GM21360 (cell line): Measurements from ENCODE around the gene GNL2.
"Not testable (repeated sequence)": the region's sequence is repeated elsewhere in the genome, so short reads cannot be mapped to it uniquely, and the experiment has no call there.

Source experiments
- ATAC-seq: cut with Tn5 transposase; IDR thresholded peaks from one replicate; pipeline ENCODE4 v1.9.1; 2021; ENCODE audit warnings: mild to moderate bottlenecking, moderate library complexity; ENCODE audit not compliant: unreplicated experiment

The GNL2 gene

DNA sequence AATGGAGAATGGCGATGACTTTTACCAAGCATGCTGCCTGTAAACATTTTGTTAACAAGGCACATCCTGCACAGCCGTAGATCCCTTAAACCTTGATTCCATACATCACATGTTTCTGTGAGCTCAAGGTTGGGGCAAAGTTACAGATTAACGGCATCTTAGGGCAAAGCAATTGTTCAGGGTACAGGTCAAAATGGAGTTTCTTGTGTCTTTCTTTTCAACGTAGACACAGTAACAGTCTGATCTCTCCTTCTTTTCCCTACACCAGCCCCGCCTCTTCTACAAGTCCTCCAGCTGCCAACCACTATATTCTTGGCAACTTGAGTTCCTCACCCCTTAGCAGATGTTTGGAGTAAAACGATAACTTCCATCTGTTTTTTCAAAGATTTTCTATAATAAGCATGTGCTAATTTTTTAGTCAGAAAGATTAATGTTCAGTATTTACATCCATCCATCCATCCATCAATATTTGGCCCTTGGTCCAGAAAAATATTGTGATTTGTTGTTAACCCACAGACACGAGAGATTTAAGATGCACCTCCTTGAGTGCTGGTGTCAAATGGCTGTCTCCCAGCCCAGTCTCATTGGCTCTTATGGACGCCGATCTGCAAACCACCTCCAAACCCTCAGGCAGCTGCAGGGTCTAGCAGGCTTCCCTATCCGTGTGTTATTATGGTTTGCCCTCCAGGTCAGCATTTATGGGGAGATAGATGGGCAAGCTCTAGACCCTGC lies 35.2 kb downstream of the GNL2 start:
- ATAC-seq = no peak

DNA sequence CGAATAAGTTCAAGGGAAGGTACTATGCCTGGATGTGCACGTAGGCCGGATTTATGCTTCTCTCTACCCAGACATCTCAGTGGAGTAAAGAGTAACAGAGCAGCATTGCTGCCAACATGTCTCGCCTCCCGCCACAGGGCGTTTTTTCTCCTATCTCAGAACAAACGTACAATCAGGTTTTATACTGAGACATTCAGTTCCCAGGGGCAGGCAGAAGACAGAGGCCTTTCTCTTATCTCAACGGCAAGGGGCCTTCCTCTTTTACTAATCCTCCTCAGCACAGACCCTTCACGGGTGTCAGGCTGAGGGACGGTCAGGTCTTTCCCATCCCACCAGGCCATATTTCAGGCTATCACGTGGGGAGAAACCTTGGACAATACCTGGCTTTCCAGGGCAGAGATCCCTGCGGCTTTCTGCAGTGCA lies 35.8 kb downstream of the GNL2 start:
- ATAC-seq = not testable (repeated sequence)

DNA sequence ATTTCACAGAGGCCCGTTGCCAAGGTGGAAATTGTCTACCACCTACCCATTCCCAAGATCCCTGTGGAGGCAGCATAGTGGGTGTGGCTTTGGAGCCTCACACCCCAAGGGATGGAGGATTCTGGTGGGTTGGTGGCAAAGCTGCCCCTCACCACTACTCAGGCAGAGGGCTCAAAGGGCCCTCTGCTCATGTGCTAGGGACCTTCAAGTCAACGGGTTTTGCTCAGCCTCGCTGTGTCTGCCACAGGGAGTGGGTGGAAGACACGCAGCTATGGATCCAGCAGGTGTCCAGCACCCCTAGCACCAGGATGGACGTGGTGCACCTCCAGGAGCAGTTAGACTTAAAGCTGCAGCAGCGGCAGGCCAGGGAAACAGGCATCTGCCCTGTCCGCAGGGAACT lies 36.7 kb downstream of the GNL2 start:
- no peak for ATAC-seq

GRCh38 chr1:37558411-37558810 lies 37.3 kb downstream of the GNL2 start:
- no peak for ATAC-seq

DNA sequence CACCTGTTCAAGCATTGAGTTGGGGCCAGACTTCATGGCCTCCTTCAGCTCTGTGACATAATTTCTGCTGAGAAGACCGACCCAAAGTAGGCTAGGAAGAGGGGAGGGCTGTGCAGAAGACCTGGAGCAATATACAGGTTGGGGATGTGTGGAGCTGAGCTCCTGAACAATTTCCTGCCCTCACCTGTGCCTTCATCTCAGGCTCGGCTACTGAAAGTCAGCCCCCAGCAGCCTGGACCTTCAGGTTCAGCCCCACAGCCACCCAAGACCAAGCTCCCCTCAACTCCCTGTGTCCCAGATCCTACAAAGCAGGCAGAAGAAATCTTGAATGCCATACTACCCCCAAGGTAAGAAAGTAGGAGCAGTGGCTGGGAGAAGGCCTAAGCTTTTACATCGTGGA lies 38.3 kb downstream of the GNL2 start:
- ATAC-seq = no peak

DNA sequence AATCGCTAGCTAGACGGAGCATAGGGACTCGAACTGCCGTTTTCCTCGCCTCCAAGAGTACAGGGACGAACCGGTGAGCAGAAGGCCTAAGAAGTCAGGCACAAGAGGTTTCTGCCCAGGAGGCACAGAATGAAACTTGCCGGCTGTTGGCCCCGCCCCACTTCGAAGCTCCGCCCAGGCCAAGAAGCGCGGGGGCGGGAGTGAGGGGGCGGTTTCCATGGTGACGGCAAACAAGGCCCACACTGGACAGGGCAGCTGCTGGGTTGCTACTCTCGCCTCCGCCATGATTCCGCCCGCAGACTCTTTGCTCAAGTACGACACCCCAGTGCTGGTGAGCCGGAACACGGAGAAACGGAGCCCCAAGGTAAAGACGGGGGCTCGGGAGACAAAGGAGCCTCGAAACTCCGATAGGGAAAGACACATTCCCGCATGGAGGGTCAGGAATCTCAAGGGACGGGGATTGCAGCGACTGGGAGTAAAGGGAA lies 39.0 kb downstream of the GNL2 start, which contains the start of gene DNALI1:
Gene DNALI1 (plus strand): TSS at position 229 of the 485 bp plus-strand sequence. CDS start 55 bp downstream, at position 284.
- ATAC-seq = no peak

- peak; percentile 84 for ATAC-seq
These were observed 41.6 kb downstream of the GNL2 start, which contains the start of gene SNIP1 for GRCh38 chr1:37553927-37554808. Gene SNIP1 (minus strand): TSS chr1:37554293. CDS start chr1:37554229, 64 bp downstream.

GRCh38 chr1:37553598-37553926 lies 42.2 kb downstream of the GNL2 start:
- ATAC-seq = no peak

DNA sequence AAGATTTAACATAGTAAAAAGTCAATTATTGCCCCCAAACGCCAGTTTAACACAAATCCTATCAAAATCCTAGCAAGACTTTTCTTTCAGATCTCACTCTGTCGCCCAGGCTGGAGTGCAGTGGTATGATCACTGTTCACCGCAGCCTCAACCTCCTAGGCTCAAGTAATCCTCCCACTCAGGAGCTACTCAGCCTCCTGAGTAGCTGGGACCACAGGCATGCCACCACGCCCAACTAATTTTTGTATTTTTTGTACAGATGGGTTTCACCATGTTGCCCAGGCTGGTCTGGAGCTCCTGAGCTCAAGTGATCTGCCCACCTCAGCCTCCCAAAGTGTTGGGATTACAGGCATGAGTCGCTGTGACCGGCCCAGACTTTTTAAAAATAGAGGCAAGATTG lies 46.4 kb downstream of the GNL2 start:
- ATAC-seq = no peak

GRCh38 chr1:37545019-37545418 lies 50.7 kb downstream of the GNL2 start:
- no peak for ATAC-seq

- no peak for ATAC-seq
These were observed 51.2 kb downstream of the GNL2 start for GRCh38 chr1:37544530-37544929.

DNA sequence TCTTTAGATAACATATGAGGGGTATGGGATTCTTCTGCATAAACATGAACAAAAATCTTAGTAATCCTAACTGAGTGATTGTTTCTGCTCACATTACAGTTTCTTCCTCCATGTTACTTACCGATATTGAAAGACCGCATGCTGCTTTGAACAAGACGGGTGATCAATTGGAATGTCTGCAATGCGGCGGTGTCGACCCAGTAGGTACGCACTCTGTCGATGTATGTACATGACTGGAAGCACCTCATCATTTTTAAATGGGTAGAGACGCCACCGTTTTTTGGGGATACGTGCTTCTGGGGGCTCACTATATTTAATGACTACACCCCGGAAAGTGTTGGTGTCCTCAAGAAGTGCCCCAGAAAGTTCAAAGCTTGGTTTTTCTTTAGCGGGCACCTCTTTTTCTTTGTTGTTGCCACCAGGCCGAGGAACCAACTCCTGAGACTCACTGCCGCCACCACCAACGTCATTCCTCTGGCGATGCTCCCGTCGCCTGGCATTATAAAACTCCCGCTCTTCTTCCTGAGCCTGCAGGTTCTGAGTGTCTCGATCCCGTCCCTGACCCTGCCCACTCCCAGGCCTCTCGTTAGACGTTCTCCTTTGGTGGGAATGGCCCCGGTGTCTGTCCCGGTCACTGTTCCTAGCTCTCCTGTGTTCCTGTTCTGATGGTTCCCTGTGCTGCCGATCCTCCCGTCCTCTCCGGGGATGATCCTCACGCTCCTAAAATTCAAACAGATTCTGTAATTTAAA lies 55.5 kb downstream of the GNL2 start:
- no peak for ATAC-seq

DNA sequence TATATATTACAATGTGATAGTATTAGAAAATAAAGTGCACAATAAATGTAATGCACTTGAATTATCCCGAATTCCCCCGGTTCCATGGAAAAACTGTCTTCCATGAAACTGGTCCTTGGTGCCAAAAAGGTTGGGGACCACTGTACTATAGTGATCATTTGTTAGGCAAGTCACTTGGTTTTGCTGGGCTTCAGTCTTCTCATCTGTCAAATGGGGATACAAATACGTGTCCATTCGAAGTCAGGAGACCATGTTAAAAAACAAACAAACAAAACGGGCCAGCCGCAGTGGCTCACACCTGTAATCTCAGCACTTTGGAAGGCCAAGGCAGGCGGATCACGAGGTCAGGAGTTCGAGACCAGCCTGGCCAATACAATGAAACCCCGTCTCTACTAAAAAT lies 56.6 kb downstream of the GNL2 start:
- not testable (repeated sequence) for ATAC-seq

- ATAC-seq = no peak
These were observed 58.4 kb downstream of the GNL2 start for GRCh38 chr1:37537378-37537777.

DNA sequence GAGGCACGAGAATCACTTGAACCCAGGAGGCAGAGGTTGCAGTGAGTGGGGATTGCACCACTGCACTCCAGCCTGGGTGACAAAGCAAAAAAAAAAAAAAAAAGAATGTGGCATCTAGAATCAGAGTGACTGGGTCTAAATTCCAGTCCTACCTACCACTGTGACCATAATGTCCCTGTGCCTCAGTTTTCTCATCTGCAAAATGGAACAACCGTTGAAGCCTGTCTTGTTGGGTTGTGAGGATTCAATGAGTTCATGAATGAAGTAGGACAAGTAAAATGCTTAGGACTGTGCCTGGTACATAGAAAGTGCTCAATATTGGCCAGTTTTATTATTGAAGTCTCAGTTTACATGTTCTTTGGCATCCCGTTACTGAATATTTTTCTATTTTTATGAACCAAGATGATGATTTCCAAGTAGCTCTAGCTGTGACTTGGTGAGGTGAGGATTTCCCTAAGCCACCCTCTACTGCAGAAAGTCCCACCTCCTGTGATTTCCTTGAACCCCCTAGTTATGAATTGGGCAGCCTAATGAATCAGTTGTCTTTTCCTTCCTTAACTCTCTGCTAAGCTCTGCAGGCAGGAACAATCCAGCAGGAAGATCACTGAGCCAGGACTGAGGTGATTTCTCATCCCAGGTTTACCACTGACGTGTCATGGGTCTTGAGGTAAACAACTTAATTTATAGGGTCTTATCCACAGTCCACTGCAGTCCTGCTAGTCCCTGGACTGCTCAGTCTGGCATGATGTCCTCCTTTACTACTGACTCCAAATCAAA lies 62.2 kb downstream of the GNL2 start:
- no peak for ATAC-seq

GRCh38 chr1:37532418-37533156 lies 63.1 kb downstream of the GNL2 start:
- not testable (repeated sequence) for ATAC-seq

- ATAC-seq = not testable (repeated sequence)
These were observed 65.8 kb downstream of the GNL2 start for GRCh38 chr1:37529888-37530287.

DNA sequence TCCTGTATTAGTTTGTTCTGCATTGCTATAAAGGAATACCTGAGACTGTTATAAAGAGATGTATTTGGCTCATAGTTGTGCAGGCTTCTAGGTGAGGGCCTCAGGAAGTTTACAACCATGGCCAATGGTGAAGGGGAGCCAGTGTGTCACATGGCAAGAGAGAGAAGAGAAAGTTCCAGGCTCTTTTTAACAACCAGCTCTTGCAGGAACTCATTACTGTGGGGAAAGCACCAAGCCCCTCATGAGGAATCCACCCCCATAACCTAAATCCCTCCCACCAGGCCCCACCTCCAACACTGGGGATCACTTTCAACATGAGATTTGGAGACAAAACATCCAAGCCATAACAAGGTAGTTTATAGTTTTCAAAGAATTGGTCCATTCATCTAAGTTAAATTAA lies 76.1 kb downstream of the GNL2 start:
- ATAC-seq = no peak

DNA sequence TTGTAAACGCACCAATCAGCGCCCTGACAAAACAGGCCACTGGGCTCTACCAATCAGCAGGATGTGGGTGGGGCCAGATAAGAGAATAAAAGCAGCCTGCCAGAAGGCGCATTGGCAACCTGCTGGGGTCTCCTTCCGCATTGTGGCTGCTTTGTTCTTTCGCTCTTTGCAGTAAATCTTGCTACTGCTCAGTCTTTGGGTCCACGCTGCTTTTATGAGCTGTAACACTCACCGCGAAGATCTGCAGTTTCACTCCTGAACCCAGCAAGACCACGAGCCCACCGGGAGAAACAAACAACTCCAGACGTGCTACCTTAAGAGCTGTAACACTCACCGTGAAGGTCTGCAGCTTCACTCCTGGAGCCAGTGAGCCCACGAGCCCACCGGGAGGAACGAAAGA lies 76.8 kb downstream of the GNL2 start:
- ATAC-seq = not testable (repeated sequence)

DNA sequence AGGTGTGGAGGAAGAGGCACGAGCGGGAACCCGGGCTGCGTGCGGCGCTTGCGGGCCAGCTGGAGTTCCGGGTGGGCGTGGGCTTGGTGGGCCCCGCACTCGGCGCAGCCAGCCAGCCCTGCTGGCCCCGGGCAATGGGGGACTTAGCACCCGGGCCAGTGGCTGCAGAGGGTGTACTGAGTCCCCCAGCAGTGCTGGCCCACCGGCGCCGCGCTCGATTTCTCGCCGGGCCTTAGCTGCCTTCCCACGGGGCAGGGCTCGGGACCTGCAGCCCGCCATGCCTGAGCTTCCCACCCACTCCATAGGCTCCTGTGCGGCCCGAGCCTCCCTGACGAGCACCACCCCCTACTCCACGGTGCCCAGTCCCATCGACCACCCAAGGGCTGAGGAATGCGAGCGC lies 77.5 kb downstream of the GNL2 start:
- ATAC-seq = not testable (repeated sequence)
